Keratinocyte (primary cell): ENCODE results near the gene PHOSPHO1. TPM values are rescaled to one million over a fixed set of nuclear protein-coding genes. Genes with fewer than 3 reads are reported as not detected.

Experiments
- DNase-seq: peaks from one replicate; pipeline ENCODE4 v3.0.0-alpha.2; 2011; ENCODE audit warnings: low read depth, missing footprints, low spot score
- FAIRE-seq: peaks from 2 replicates; lab custom pipeline; 2011; peaks lifted over from hg19 to GRCh38; lab: Jason Lieb, UNC
- H2AFZ ChIP-seq: 2 replicates; pipeline ENCODE4 v1.6.0; 2012; ENCODE audit warnings: low read length, control low read depth, inconsistent platforms; ENCODE audit not compliant: control insufficient read depth
- H3K27ac ChIP-seq: 2 replicates; pipeline ENCODE4 v1.5.1; 2011; ENCODE audit warnings: low read length; ENCODE audit not compliant: control insufficient read depth, insufficient read depth
- H3K27me3 ChIP-seq: 3 replicates; pipeline ENCODE4 v1.6.0; 2011; ENCODE audit warnings: low read length; ENCODE audit not compliant: control insufficient read depth, insufficient read depth; ENCODE audit errors: extremely low read depth
- H3K36me3 ChIP-seq, 2 experiments: 2 replicates in 1 of 2; 3 replicates in 1 of 2; pipeline ENCODE4 v1.5.1; 2011; ENCODE audit warnings: low read length in 2 of 2, mild to moderate bottlenecking in 1 of 2; ENCODE audit not compliant: control insufficient read depth in 2 of 2, insufficient read depth in 2 of 2; ENCODE audit errors: extremely low read depth in 1 of 2
- H3K4me1 ChIP-seq: 3 replicates; pipeline ENCODE4 v1.5.1; 2011; ENCODE audit warnings: low read length; ENCODE audit not compliant: control insufficient read depth, insufficient read depth; ENCODE audit errors: extremely low read depth
- H3K4me2 ChIP-seq: 3 replicates; pipeline ENCODE4 v1.6.0; 2011; ENCODE audit warnings: low read depth, low read length; ENCODE audit not compliant: control insufficient read depth, insufficient read depth; ENCODE audit errors: extremely low read depth
- H3K4me3 ChIP-seq, 3 experiments: fragments of 200-600 bp in 1 of 3; sonication (generic) in 1 of 3; 2 replicates in 2 of 3; 3 replicates in 1 of 3; pipeline ENCODE4 v1.5.1; 2011 to 2016; ENCODE audit warnings: low read length in 3 of 3, mild to moderate bottlenecking in 3 of 3, control low read depth in 2 of 3, inconsistent platforms in 1 of 3, low read depth in 1 of 3, mixed read lengths in 1 of 3, mixed run types in 1 of 3, moderate library complexity in 1 of 3; ENCODE audit not compliant: control insufficient read depth in 2 of 3, insufficient read depth in 2 of 3; ENCODE audit errors: extremely low read depth in 1 of 3
- H3K79me2 ChIP-seq: 2 replicates; pipeline ENCODE4 v1.6.0; 2012; ENCODE audit warnings: low read length; ENCODE audit not compliant: control insufficient read depth, insufficient read depth
- H3K9ac ChIP-seq: 3 replicates; pipeline ENCODE4 v1.6.0; 2011; ENCODE audit warnings: low read length; ENCODE audit not compliant: control insufficient read depth, insufficient read depth; ENCODE audit errors: extremely low read depth
- H3K9me1 ChIP-seq: 3 replicates; pipeline ENCODE4 v1.6.0; 2011; ENCODE audit warnings: low read length; ENCODE audit not compliant: control insufficient read depth, insufficient read depth; ENCODE audit errors: extremely low read depth
- H3K9me3 ChIP-seq: 2 replicates; pipeline ENCODE4 v1.5.1; 2012; ENCODE audit warnings: low read depth, low read length; ENCODE audit not compliant: control insufficient read depth
- H4K20me1 ChIP-seq: 3 replicates; pipeline ENCODE4 v1.6.0; 2011; ENCODE audit warnings: low read length; ENCODE audit not compliant: control insufficient read depth, insufficient read depth; ENCODE audit errors: extremely low read depth
- CTCF ChIP-seq, 3 experiments: IDR thresholded peaks in 1 of 3; conservative IDR thresholded peaks in 1 of 3; optimal IDR thresholded peaks in 1 of 3; 2 replicates in 2 of 3; 3 replicates in 1 of 3; pipeline versions ENCODE3 to v1.5.1; 2011; ENCODE audit warnings: low read length in 3 of 3, mild to moderate bottlenecking in 3 of 3, moderate library complexity in 2 of 3, control low read depth in 1 of 3, inconsistent platforms in 1 of 3; ENCODE audit not compliant: insufficient read depth in 2 of 3; ENCODE audit errors: extremely low read depth in 1 of 3
- EZH2 ChIP-seq: IDR thresholded peaks from one replicate; pipeline ENCODE4 v1.6.1; 2012; ENCODE audit warnings: inconsistent platforms, mild to moderate bottlenecking, low read length, moderate library complexity
- dilution Hi-C: fragments of 300-500 bp; cut with MboI; formaldehyde crosslinking; loops from one replicate; pipeline ENCODE4 v1.7.0; 2020; ENCODE audit warnings: low sequenced_read_pairs; ENCODE audit not compliant: extremely low pct_ligation_motif_present
- polyA plus RNA-seq, 5 experiments: library from polyadenylated mRNA; depleted of rRNA in 3 of 5; stranded (reverse) in 3 of 5; stranded (forward) in 1 of 5; unstranded in 1 of 5; fragments of >200 nt; gene quantifications; 1 replicate in 1 of 5; 2 replicates in 3 of 5; 3 replicates in 1 of 5; pipeline versions ENCODE4 v1.2.1 to v1.2.3, GENCODE V29; 2011 to 2012; ENCODE audit warnings: missing spikeins in 2 of 5, low read depth in 1 of 5, low replicate concordance in 1 of 5

PHOSPHO1 gene
- polyA plus RNA-seq, 1 donor (not counting 4 experiments of a cell fraction or from before 2014, with no cell fraction given) = 0.04 TPM

- TF ChIP-seq EZH2 (no peak), CTCF (optimal IDR thresholded peaks at IDR 0.05 in 1 of 3, IDR thresholded peaks at IDR 0.05 in 1 of 3, conservative IDR thresholded peaks at IDR 0.05 in 1 of 3; ENCODE audit: extremely low read depth in 1 of 3, insufficient read depth in 2 of 3, low read length in 3 of 3) (no peak)
- FAIRE-seq (no peak), DNase-seq (no peak)
- Histone ChIP-seq H3K4me2 (no peak within 1 kb of the TSS), H2AFZ (no peak within 1 kb of the TSS), H3K27ac (no peak within 1 kb of the TSS), H3K9me3 (no peaks in the 10 kb centered on the region), H3K36me3 (no peaks in the 10 kb centered on the region), H4K20me1 (no peaks in the 10 kb centered on the region), H3K27me3 (peaks cover 16% of the 10 kb centered on the region), H3K4me3 (no peak within 1 kb of the TSS), H3K79me2 (no peaks in the 10 kb centered on the region), H3K9ac (no peak within 1 kb of the TSS), H3K4me1 (peaks cover 3% of the 10 kb centered on the region), H3K9me1 (no peaks in the 10 kb centered on the region)
- dilution Hi-C loops = no loop called here
These were observed 20.2 kb downstream of the PHOSPHO1 start, which contains the start of the genes ABI3 and GNGT2 for GRCh38 chr17:49210158-49211029. ABI3 (plus strand) TSS chr17:49210707; CDS start chr17:49210725, 18 bp downstream. GNGT2 (minus strand) TSS chr17:49210574; CDS start chr17:49207422, 3,152 bp downstream.

- dilution Hi-C loops = loop anchor here (10.0 kb wide), 1 partner anchor 76 kb away; no protein-coding TSS in a partner anchor
- Histone ChIP-seq H2AFZ (no peak overlapping the region), H3K9me1 (no peaks in the 10 kb centered on the region), H3K27ac (no peak overlapping the region), H3K4me3 (no peak overlapping the region), H4K20me1 (no peaks in the 10 kb centered on the region), H3K4me1 (peaks cover 3% of the 10 kb centered on the region), H3K4me2 (no peak overlapping the region), H3K36me3 (no peaks in the 10 kb centered on the region), H3K9ac (no peak overlapping the region), H3K9me3 (no peaks in the 10 kb centered on the region), H3K27me3 (peaks cover 17% of the 10 kb centered on the region), H3K79me2 (no peaks in the 10 kb centered on the region)
- DNase-seq (no peak), FAIRE-seq (no peak)
- TF ChIP-seq EZH2 (no peak), CTCF (optimal IDR thresholded peaks at IDR 0.05 in 1 of 3, IDR thresholded peaks at IDR 0.05 in 1 of 3, conservative IDR thresholded peaks at IDR 0.05 in 1 of 3; ENCODE audit: extremely low read depth in 1 of 3, insufficient read depth in 2 of 3, low read length in 3 of 3) (no peak)
These were observed 21.5 kb downstream of the PHOSPHO1 start for GRCh38 chr17:49209061-49209571.
